GM19193 (cell line): ENCODE measurements around the gene ARHGEF11.

Experiments
- POLR2A ChIP-seq: IDR thresholded peaks from 4 replicates; pipeline ENCODE4 v1.6.1; 2011; ENCODE audit not compliant: insufficient read depth, insufficient read length; ENCODE audit errors: extremely low read depth

ARHGEF11 gene

GRCh38 chr1:156896490-156897033 is 149.0 kb downstream of the ARHGEF11 start:
- TF ChIP-seq POLR2A = no peak

GRCh38 chr1:156895927-156896326 is 149.6 kb downstream of the ARHGEF11 start:
- TF ChIP-seq POLR2A = no peak

DNA sequence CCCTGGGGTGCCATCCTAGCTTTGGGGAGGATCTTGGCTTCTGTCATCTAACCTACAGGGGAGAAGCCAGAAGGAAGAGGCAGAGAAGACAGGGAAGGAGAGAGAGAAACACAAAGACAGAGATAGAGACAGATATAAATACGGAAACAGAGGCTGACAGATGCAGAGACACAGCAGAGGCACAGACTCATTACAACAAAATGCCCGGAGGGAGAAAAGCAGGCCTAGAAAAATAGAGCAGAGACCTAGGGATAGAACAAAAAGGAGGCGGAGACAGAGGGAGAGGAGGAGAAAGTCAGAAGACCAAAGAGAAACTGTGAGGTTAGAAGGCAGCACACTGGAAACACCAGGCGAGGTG is 150.1 kb downstream of the ARHGEF11 start:
- TF ChIP-seq POLR2A = no peak

GRCh38 chr1:156894711-156895454 is 150.7 kb downstream of the ARHGEF11 start:
- TF ChIP-seq POLR2A = no peak

DNA sequence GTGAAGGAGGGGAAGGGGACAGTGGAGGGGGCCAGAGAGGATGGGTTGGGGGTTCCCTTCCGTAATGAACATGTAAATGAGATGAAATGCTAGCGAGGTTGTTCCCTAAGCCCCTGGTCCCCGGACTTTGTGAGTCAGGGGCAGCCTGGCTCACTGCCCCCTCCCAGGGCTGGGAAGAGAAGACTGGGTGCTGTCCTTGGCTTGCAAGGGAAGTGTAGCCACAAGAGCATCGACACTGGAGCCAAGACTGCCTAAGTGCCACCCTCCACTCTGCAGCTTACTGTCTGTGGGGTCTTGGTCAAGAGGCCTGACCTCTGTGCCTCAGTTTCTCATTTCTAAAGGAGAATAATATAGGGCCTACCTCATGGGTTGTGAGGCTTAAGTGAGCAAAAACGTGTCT is 151.5 kb downstream of the ARHGEF11 start:
- TF ChIP-seq POLR2A = no peak

GRCh38 chr1:156893048-156893953 is 152.2 kb downstream of the ARHGEF11 start, which contains the start of gene PEAR1:
PEAR1 (plus strand) TSS chr1:156893718; CDS start chr1:156903927, 10,209 bp downstream.
- no peak for TF ChIP-seq POLR2A

DNA sequence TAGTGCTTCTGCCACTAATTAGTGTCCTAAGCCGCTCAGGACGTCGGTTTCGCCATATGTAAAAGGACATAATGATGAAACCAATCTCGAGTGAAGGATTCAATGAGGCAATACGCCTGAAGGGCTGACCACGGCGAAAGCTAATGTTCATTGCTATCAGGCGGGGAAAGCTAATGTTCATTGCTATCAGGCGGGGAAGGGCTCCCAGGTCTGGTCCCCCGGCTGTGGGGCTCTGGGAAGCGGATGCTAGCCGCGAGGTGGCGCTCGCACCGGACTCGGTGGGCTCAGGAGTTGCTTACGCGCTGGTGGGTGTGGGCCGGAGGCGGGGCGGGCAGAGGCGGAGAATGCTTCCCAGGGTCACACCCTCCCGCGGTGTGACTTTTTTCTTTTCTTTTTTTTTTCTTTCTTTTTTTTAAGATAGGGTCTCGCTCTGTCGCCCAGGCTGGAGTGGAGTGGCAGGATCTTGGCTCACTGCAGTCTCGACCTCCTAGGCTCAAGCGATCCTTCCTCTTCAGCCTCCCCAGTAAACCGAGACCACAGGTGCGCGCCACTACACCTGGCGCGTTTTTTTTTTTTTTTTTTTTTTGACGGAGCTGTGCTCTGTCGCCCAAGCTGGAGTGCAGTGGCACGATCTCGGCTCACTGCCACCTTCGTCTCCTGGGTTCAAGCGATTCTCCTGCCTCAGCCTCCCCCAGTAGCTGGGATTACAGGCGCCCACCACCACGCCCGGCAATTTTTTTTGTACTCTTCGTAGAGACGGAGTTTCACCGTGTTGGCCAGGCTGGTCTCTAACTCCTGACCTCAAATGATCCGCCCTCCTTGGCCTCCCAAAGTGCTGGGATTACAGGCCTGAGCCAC is 153.1 kb downstream of the ARHGEF11 start:
- TF ChIP-seq POLR2A = no peak

GRCh38 chr1:156889802-156890580 is 155.6 kb downstream of the ARHGEF11 start:
- no peak for TF ChIP-seq POLR2A

DNA sequence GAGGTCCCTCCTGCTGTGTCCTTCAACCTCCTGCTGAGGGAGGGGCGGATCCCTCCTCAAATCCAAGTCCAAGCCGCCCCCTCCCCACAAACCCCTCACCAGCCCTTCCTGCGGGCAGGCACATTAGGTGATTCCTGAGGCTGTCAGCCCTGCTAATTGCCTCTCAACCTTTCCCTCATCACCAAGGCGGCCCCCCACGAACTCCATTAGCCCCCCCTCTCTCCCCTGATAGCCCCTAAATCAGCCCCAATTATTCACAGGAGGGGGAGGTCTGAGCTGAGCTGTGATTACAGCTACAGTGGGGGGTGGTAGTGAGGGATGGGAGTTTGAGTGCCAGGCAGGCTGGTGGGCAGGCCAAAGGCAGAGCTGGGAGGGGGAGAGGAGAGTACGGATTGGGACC is 157.8 kb downstream of the ARHGEF11 start:
- TF ChIP-seq POLR2A = no peak

DNA sequence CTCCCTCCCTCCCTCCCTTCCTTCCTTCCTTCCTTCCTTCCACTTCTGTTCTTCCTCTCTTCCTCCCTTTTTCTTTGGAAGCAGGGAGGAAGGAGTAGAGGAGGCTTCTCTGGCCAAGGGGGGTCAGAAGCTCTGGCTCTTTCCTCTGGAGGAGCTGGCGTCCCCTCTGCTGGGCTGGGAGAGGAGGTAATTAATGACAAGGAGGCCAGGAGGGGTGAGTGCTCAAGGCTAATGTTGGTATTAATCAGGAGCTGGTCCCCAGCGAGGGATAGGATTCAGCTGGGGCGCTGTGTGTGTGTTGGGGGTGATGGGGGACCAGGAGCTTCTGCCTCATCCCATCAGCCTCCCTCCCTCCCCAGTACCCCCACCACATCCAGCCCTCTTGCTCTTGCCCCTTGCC is 158.2 kb downstream of the ARHGEF11 start:
- no peak for TF ChIP-seq POLR2A

GRCh38 chr1:156886583-156887281 is 158.8 kb downstream of the ARHGEF11 start:
- no peak for TF ChIP-seq POLR2A

GRCh38 chr1:156885880-156886355 is 159.6 kb downstream of the ARHGEF11 start:
- no peak for TF ChIP-seq POLR2A

- no peak for TF ChIP-seq POLR2A
These were observed 160.2 kb downstream of the ARHGEF11 start for GRCh38 chr1:156885314-156885713.
